ENCODE measurements around the gene EMC1.
"Not testable (repeated sequence)": the region's sequence is repeated elsewhere in the genome, so short reads cannot be mapped to it uniquely, and the experiment has no call there.

The EMC1 gene

DNA sequence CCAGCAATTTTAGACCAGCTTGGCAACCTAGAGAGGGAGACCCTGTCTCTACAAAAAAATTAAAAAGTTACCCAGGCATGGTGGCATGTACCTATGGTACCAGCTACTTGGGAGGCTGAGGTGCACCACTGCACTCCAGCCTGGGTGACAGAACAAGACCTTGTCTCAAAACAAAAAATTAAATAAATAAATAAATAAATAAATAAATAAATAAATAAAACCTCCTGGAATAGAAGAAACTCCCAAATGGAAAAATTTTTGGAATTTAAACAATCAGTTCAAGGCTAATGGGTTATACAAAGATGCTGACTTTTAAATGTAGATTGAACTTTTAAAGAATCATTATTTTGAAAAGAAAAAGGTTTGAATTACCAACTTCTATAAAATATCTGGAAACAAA lies 63.5 kb downstream of the EMC1 start:
- no peak for DNase-seq

DNA sequence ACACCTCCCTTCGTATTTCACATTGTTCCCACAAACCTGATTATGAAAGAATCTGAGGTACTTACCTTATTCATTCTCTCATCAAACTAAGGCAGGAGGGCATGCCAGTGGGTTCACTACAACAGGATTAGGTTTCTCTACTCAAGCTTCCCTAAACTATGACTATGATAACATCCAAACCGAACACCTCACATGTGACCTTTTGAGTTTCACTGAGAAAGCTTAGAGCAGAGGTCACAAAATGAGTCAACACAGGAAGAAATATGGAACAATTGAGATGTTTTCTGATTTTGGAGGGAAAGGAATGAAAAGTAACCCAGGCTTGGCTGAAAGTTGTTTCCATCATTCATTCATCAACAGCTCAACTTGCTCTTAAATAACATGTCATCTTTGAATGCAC lies 65.3 kb downstream of the EMC1 start:
- no peak for DNase-seq

DNA sequence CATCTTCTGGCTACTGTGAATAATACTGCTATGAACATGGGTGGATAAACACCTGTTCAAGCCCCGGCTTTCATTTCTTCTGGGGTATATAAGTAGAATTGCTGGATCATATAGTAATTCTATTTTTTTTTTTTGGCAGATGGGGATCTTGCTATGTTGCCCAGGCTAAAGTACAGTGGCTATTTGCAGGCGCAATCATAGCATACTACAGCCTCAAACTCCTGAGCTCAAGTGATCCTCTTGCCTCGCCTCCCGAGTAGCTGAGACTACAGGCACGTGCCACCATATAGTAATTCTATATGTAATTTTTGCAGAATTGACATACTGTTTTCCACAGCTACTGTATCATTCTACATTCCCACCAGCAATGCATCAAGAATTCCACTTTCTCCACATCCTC lies 69.1 kb downstream of the EMC1 start:
- DNase-seq, result no peak

DNA sequence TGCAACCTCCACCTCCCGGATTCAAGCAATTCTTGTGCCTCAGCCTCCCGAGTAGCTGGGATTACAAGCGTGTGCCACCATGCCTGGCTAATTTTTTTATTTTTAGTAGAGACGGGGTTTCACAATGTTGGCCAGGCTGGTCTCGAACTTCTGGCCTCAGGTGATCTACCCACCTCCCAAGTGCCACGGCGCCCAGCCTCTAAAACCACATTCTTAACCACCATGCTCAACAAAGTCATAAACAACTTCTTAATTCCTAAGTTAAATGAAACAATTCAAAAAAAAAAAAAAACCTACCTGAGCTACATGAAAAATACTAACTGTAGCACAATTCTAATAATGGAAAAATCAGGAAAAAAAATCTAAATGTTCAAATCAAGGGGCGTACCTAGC lies 71.1 kb downstream of the EMC1 start:
- not testable (repeated sequence) for DNase-seq

DNA sequence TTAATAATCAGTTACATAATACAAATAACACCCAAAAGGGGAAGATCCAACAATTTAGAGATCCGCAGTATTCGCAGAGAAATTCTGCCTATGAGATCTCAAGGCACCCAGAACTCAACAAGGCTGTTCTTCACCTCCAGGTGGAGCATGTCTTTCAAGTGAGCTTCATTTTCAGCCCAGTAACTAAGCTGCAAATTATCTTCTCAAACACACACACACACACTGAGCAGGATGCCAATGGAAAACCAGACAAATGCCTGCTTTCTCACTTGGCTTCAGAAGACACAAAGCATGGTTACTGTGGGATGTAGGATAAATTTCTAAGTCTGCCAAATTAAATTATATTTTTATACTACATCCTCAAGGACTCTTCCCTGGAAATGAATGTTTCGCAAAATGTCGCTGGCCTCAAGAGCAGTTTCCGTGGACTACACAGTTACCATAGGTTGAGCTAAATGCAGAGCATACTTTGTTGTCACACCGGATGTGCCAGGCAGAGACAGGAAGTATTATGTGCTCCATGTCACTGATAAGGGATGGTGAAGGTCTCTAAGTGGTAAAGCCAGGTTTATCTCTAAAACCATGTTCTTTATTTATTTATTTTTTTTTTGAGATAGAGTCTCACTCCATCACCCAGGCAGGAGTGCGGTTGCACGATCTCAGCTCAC lies 71.6 kb downstream of the EMC1 start:
- DNase-seq, result no peak

- DNase-seq, result no peak
These were observed 72.5 kb downstream of the EMC1 start for GRCh38 chr1:19178734-19179398.

- DNase-seq, result no peak
These were observed 73.5 kb downstream of the EMC1 start for GRCh38 chr1:19177811-19178210.

- DNase-seq, result no peak
These were observed 81.7 kb downstream of the EMC1 start for GRCh38 chr1:19169642-19170041.

DNA sequence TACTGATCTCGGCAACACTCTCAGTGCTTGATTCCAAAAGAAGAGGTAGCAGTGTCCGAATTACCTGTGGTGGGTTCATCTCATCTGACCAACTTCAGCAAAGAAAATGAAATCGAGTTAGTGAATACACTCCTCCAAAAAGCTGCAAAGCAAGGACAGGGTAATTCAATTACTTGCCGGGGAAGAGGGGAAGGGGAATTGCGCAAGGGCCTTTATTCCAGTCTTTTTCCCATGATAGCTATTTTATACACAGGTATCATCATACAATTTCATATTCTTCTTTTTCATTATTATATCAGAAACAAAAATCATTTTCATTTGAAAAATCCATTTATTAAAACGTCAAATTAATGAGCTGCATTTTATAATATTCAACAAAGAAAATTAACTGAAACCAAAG lies 84.2 kb downstream of the EMC1 start:
- DNase-seq, result no peak

DNA sequence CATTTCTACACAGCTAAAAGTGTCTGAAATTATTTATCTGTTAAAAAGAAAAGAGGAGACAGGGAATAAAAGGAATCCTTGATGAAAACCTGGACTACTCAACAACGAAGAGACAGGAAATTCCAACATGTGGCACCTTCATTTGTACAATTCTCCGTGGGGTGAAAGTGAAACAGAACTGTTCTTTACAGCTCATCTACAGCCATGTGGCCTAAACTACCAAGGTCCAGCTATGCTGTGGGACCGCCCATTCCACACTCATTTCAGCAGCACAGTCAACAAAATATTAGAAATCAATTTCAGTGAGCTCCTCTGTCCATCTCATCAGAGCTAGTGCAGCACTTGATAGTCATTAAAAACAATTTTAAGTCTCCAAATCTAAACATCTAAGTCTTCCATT lies 85.3 kb downstream of the EMC1 start:
- DNase-seq, result no peak
